Neural progenitor cell (in vitro differentiated cells): ENCODE results near the gene PHKG2. TPM values are rescaled to one million over a fixed set of nuclear protein-coding genes. Genes with fewer than 3 reads are reported as not detected.

ENCODE experiments used
- DNase-seq: peaks from one replicate; pipeline ENCODE4 v3.0.0-alpha.2; 2016; ENCODE audit warnings: low spot score
- H2AFZ ChIP-seq: fragments of 200-600 bp; sonication (generic); replicated peaks from 2 replicates; pipeline ENCODE4 v1.6.1; 2016; ENCODE audit warnings: antibody characterized with exemption
- H3F3A ChIP-seq: fragments of 200-600 bp; sonication (generic); 2 replicates; pipeline ENCODE4 v1.6.1; 2016; ENCODE audit warnings: antibody characterized with exemption, low read depth
- H3K27ac ChIP-seq: fragments of 200-600 bp; sonication (generic); 2 replicates; pipeline ENCODE4 v1.5.1; 2016; ENCODE audit warnings: mild to moderate bottlenecking
- H3K27me3 ChIP-seq: fragments of 200-600 bp; sonication (generic); 2 replicates; pipeline ENCODE4 v1.6.1; 2016; ENCODE audit warnings: mild to moderate bottlenecking, moderate library complexity
- H3K36me3 ChIP-seq: fragments of 200-600 bp; sonication (generic); 2 replicates; pipeline ENCODE4 v1.5.1; 2016
- H3K4me1 ChIP-seq: fragments of 200-600 bp; sonication (generic); 2 replicates; pipeline ENCODE4 v1.6.1; 2016; ENCODE audit warnings: mixed run types
- H3K4me2 ChIP-seq: fragments of 200-600 bp; sonication (generic); 2 replicates; pipeline ENCODE4 v1.6.1; 2016
- H3K4me3 ChIP-seq: fragments of 200-600 bp; sonication (generic); 2 replicates; pipeline ENCODE4 v1.5.1; 2016
- H3K79me2 ChIP-seq: fragments of 200-600 bp; sonication (generic); 2 replicates; pipeline ENCODE4 v1.6.1; 2016; ENCODE audit warnings: low read depth
- H3K9ac ChIP-seq: fragments of 200-600 bp; sonication (generic); 2 replicates; pipeline ENCODE4 v1.6.1; 2016
- H3K9me3 ChIP-seq: fragments of 200-600 bp; sonication (generic); 2 replicates; pipeline ENCODE4 v1.5.1; 2016; ENCODE audit warnings: low read depth
- H4K20me1 ChIP-seq: fragments of 200-600 bp; sonication (generic); 2 replicates; pipeline ENCODE4 v1.6.1; 2016; ENCODE audit warnings: low read depth
- H3K27ac Mint-ChIP-seq: 3 replicates; pipeline ENCODE4 v1.8.0; 2021; ENCODE audit warnings: mixed read lengths
- H3K27me3 Mint-ChIP-seq: 2 replicates; pipeline ENCODE4 v1.8.0; 2022; ENCODE audit warnings: low read depth, mild to moderate bottlenecking, inconsistent platforms, moderate library complexity, mixed read lengths; ENCODE audit not compliant: insufficient read depth
- H3K36me3 Mint-ChIP-seq: 3 replicates; pipeline ENCODE4 v1.8.0; 2021; ENCODE audit warnings: mixed read lengths
- H3K4me1 Mint-ChIP-seq: 3 replicates; pipeline ENCODE4 v1.8.0; 2021; ENCODE audit warnings: mixed read lengths
- H3K4me3 Mint-ChIP-seq: 3 replicates; pipeline ENCODE4 v1.8.0; 2021; ENCODE audit warnings: mild to moderate bottlenecking, moderate library complexity, mixed read lengths
- H3K9me3 Mint-ChIP-seq: 3 replicates; pipeline ENCODE4 v1.8.0; 2020; ENCODE audit warnings: mixed read lengths
- EZH2 ChIP-seq: fragments of 200-600 bp; sonication (generic); IDR thresholded peaks from 2 replicates; pipeline ENCODE4 v1.6.1; 2017; ENCODE audit warnings: antibody characterized with exemption, mild to moderate bottlenecking, moderate library complexity
- EZH2phosphoT487 ChIP-seq: fragments of 200-600 bp; sonication (generic); IDR thresholded peaks from 2 replicates; pipeline ENCODE4 v1.6.1; 2017; ENCODE audit warnings: antibody characterized with exemption
- total RNA-seq: library from RNA; depleted of rRNA; stranded (reverse); fragments of >200 nt; gene quantifications from 2 replicates; pipeline ENCODE4 v1.2.3, GENCODE V29; 2015; ENCODE audit warnings: low replicate concordance
- TF ChIP-seq, protein P1 (sequence below): fragments of 200-600 bp; sonication (generic); IDR thresholded peaks from 2 replicates; pipeline ENCODE4 v1.5.1; 2017; ENCODE audit warnings: antibody characterized with exemption, mild to moderate bottlenecking

Gene PHKG2
- total RNA-seq, 1 donor from 2014 or later: 20.2 TPM

GRCh38 chr16:30775392-30776188, 27.4 kb downstream of the PHKG2 start:
- Histone ChIP-seq H3K79me2 (peaks cover 9% of the 10 kb centered on the region), H3K36me3 (no peaks in the 10 kb centered on the region), H3F3A (peaks cover 52% of the 10 kb centered on the region), H3K27me3 (no peaks in the 10 kb centered on the region), H3K4me1 (peaks cover 11% of the 10 kb centered on the region), H3K4me2 (peak overlapping the region; percentile 100), H3K4me3 (peak overlapping the region; percentile 79), H2AFZ (peak overlapping the region; percentile 40), H4K20me1 (peaks cover 50% of the 10 kb centered on the region), H3K9me3 (no peaks in the 10 kb centered on the region), H3K27ac (peak overlapping the region; percentile 84), H3K9ac (peak overlapping the region; percentile 81)
- peaks cover 24% of the 10 kb centered on the region for H3K36me3 Mint-ChIP-seq
- peaks cover 19% of the 10 kb centered on the region for H3K27me3 Mint-ChIP-seq
- peak overlapping the region; percentile 90 for H3K27ac Mint-ChIP-seq
- H3K4me3 Mint-ChIP-seq: peak overlapping the region; percentile 96
- no peaks in the 10 kb centered on the region for H3K9me3 Mint-ChIP-seq
- DNase-seq: peak; percentile 94
- H3K4me1 Mint-ChIP-seq: peaks cover 26% of the 10 kb centered on the region
- TF ChIP-seq EZH2phosphoT487 (no peak), EZH2 (no peak)
- TF ChIP-seq, protein P1, sequence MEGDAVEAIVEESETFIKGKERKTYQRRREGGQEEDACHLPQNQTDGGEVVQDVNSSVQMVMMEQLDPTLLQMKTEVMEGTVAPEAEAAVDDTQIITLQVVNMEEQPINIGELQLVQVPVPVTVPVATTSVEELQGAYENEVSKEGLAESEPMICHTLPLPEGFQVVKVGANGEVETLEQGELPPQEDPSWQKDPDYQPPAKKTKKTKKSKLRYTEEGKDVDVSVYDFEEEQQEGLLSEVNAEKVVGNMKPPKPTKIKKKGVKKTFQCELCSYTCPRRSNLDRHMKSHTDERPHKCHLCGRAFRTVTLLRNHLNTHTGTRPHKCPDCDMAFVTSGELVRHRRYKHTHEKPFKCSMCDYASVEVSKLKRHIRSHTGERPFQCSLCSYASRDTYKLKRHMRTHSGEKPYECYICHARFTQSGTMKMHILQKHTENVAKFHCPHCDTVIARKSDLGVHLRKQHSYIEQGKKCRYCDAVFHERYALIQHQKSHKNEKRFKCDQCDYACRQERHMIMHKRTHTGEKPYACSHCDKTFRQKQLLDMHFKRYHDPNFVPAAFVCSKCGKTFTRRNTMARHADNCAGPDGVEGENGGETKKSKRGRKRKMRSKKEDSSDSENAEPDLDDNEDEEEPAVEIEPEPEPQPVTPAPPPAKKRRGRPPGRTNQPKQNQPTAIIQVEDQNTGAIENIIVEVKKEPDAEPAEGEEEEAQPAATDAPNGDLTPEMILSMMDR: no peak

GRCh38 chr16:30777591-30778297, 29.5 kb downstream of the PHKG2 start:
- H2AFZ ChIP-seq: no peak overlapping the region
- no peak overlapping the region for H3K4me3 ChIP-seq
- H4K20me1 ChIP-seq: peaks cover 55% of the 10 kb centered on the region
- peaks cover 15% of the 10 kb centered on the region for H3K27me3 Mint-ChIP-seq
- TF ChIP-seq EZH2 (no peak), EZH2phosphoT487 (no peak)
- TF ChIP-seq, protein P1: no peak
- H3K79me2 ChIP-seq: peaks cover 9% of the 10 kb centered on the region
- H3K36me3 Mint-ChIP-seq: peaks cover 14% of the 10 kb centered on the region
- no peak for DNase-seq
- H3K27ac Mint-ChIP-seq: no peak overlapping the region
- no peaks in the 10 kb centered on the region for H3K9me3 ChIP-seq
- peak overlapping the region; percentile 96 for H3K4me3 Mint-ChIP-seq
- H3K9me3 Mint-ChIP-seq: no peaks in the 10 kb centered on the region
- peaks cover 11% of the 10 kb centered on the region for H3K4me1 ChIP-seq
- H3K36me3 ChIP-seq: no peaks in the 10 kb centered on the region
- peaks cover 26% of the 10 kb centered on the region for H3K4me1 Mint-ChIP-seq
- H3K4me2 ChIP-seq: no peak overlapping the region
- no peaks in the 10 kb centered on the region for H3K27me3 ChIP-seq
- no peak overlapping the region for H3K27ac ChIP-seq
- peaks cover 56% of the 10 kb centered on the region for H3F3A ChIP-seq
- H3K9ac ChIP-seq: no peak overlapping the region

DNA sequence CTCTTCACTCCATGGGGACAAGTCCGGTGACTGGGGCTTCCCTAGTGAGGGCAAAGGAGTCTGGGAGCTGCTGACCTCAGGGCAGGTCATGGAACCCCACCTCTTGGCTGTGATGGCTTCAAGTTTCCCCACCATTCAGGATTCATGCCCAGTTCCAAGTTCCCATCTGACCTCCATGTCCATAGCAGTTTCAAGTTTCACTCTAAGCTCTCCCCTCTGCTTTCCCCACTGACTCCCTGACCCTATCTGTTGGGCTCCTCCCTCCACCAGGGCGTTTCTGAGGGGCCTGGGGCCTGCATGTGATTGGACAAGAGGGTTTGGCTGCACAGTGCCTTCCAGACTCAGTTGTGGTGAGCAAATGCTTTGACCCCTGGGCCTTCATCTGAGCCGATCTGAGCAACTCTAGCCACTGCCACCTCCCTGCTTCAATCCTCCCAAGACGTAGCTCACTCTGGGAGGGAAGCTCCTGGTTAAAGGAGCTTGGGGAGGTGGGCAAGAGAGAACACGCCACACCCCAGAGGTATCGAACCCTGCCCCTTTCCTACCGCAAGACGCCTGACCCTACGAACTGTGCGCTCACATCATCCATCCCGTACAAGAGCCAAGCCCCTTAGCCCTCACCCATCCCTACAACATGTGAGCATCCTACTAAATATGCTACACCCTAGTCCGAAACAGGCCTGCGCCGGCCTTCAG, 30.5 kb downstream of the PHKG2 start:
- Histone ChIP-seq H3K4me2 (no peak overlapping the region), H3K9me3 (no peaks in the 10 kb centered on the region), H2AFZ (no peak overlapping the region), H3K4me3 (no peak overlapping the region), H3K27me3 (no peaks in the 10 kb centered on the region), H3K79me2 (peaks cover 9% of the 10 kb centered on the region), H3K4me1 (peaks cover 11% of the 10 kb centered on the region), H4K20me1 (peaks cover 50% of the 10 kb centered on the region), H3K27ac (peak overlapping the region; percentile 46), H3F3A (peaks cover 56% of the 10 kb centered on the region), H3K9ac (peak overlapping the region; percentile 42), H3K36me3 (no peaks in the 10 kb centered on the region)
- Mint-ChIP-seq H3K4me3 (peak overlapping the region; percentile 60), H3K9me3 (no peaks in the 10 kb centered on the region), H3K36me3 (peaks cover 13% of the 10 kb centered on the region), H3K4me1 (peaks cover 26% of the 10 kb centered on the region), H3K27me3 (peaks cover 16% of the 10 kb centered on the region), H3K27ac (peak overlapping the region; percentile 64)
- TF ChIP-seq, protein P1: no peak
- TF ChIP-seq EZH2 (no peak), EZH2phosphoT487 (no peak)
- DNase-seq: peak; percentile 52
